ENCODE measurements around the gene CHCHD5.

GRCh38 chr2:112625474-112626114 lies 41.2 kb downstream of the CHCHD5 start:
- no peak for TF ChIP-seq POLR2A (IDR thresholded peaks at IDR 0.05)
- TF ChIP-seq EP300 (IDR thresholded peaks at IDR 0.05): no peak
